H1 (cell line): ENCODE data around the gene MMD. TPM values are rescaled to one million over a fixed set of nuclear protein-coding genes. Genes with fewer than 3 reads are reported as not detected.

Experiments used
- ASH2L ChIP-seq: fragments of 200-600, 300-600 bp; sonication (generic); IDR thresholded peaks from one replicate; pipeline ENCODE4 v1.7.1; 2017; ENCODE audit warnings: low read length
- EP300 ChIP-seq, 2 experiments: IDR thresholded peaks; 1 replicate in 1 of 2; 2 replicates in 1 of 2; pipeline ENCODE4 v1.6.1; 2011 to 2012; ENCODE audit warnings: low read depth in 2 of 2, low read length in 2 of 2, mild to moderate bottlenecking in 2 of 2, borderline replicate concordance in 1 of 2, inconsistent platforms in 1 of 2, moderate library complexity in 1 of 2
- RNF2 ChIP-seq: fragments of 200-900, 300-1000 bp; sonication (generic); IDR thresholded peaks from 2 replicates; pipeline ENCODE4 v1.7.1; 2016; ENCODE audit warnings: borderline replicate concordance, low read depth, mild to moderate bottlenecking, antibody characterized with exemption, low read length; ENCODE audit not compliant: poor library complexity, severe bottlenecking; ENCODE audit errors: missing control alignments
- TAF1 ChIP-seq: IDR thresholded peaks from 2 replicates; pipeline ENCODE4 v1.6.1; 2011; ENCODE audit warnings: mild to moderate bottlenecking, low read depth, low read length
- ZNF274 ChIP-seq: IDR thresholded peaks from 2 replicates; pipeline ENCODE4 v1.7.0; 2012; ENCODE audit warnings: low read length, borderline replicate concordance; ENCODE audit errors: extremely low read depth
- polyA plus RNA-seq, 7 experiments: library from polyadenylated mRNA; depleted of rRNA in 3 of 7; stranded (reverse) in 5 of 7; unstranded in 2 of 7; fragments of >200 nt in 5 of 7; fragments of 200-250 nt in 2 of 7; gene quantifications; 1 replicate in 5 of 7; 2 replicates in 1 of 7; 4 replicates in 1 of 7; pipeline versions ENCODE4 v1.2.1 to v1.2.3, GENCODE V29; 2011 to 2013; ENCODE audit warnings: missing spikeins in 2 of 7, mixed read lengths in 2 of 7
- total RNA-seq: library from RNA; stranded (reverse); fragmentation: NEBNext Ultra II Directional; extraction: Animal tissue kit (Norgen Biotek cat#: 25700); gene quantifications from 2 replicates; pipeline ENCODE4 v1.2.1, GENCODE V29; 2021

MMD gene
- total and polyA plus RNA-seq, 2 of the 8 experiments (the other 6 are each of a cell fraction or from before 2014, with no cell fraction given) = 28.2 to 37.8 TPM

- TF ChIP-seq ZNF274 = no peak
- TF ChIP-seq TAF1 = peak; percentile 46; the same call in 1 of the 2 replicates
- no peak for TF ChIP-seq RNF2
- peak; percentile 90 for TF ChIP-seq ASH2L
- no peak for TF ChIP-seq EP300 (IDR thresholded peaks at IDR 0.05; ENCODE audit: borderline replicate concordance in 1 of 2, low read depth in 2 of 2, low read length in 2 of 2)
These were observed 70.8 kb downstream of the MMD start (continued) for GRCh38 chr17:55350825-55351205.
